ENCODE data around the gene ARID3B.

GRCh38 chr15:74504418-74504817, 36.6 kb upstream of the ARID3B start:
- TF ChIP-seq CTCF (IDR thresholded peaks at IDR 0.05; ENCODE audit: borderline replicate concordance, extremely low read depth, low read length, poor library complexity, severe bottlenecking) = no peak
- no peak for TF ChIP-seq EZH2 (IDR thresholded peaks at IDR 0.05; ENCODE audit: borderline replicate concordance, low read depth, low read length, severe bottlenecking)

All from DND-41 (cell line).